Measurements from ENCODE around the gene IL11.
A peak's percentile ranks its signal among the peaks of the same experiment; 100 is the strongest.

- TF ChIP-seq CTCF (IDR thresholded peaks at IDR 0.05), result no peak
- peak; percentile 80 for TF ChIP-seq EZH2phosphoT487 (IDR thresholded peaks at IDR 0.05)
Measured at GRCh38 chr19:55354698-55355212, 15.5 kb downstream of the IL11 start, which contains the start of gene COX6B2.

Data from neural progenitor cell (in vitro differentiated cells).